ENCODE results near the gene TMEM201.

Gene TMEM201

DNA sequence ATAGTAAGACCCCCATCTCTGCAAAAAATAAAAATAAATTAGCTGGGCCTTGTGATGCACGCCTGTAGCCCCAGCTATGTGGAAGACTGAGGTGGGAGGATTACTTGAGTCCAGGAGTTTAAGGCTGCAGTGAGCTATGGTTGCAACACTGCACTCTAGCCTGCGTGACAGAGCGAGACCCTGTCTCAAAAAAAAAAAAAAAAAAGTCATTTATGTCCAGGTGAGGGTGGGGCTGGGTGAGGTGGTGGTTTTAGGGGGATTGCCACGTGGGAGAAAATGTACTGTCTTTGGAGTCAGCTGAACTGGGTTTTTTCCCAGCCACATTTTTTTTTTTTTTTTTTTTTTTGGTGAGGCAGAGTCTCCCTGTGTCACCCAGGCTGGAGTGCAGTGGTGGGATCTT lies 69.5 kb downstream of the TMEM201 start:
- H3K9me3 Mint-ChIP-seq: no peaks in the 10 kb centered on the region
- H3K36me3 Mint-ChIP-seq: peaks cover 42% of the 10 kb centered on the region
- H3K27ac Mint-ChIP-seq: peak overlapping the region; percentile 90
- no peaks in the 10 kb centered on the region for H3K27me3 Mint-ChIP-seq
- H3K4me1 Mint-ChIP-seq: peaks cover 95% of the 10 kb centered on the region
- peak; percentile 34 for ATAC-seq
- peak overlapping the region; percentile 74 for H3K4me3 Mint-ChIP-seq

DNA sequence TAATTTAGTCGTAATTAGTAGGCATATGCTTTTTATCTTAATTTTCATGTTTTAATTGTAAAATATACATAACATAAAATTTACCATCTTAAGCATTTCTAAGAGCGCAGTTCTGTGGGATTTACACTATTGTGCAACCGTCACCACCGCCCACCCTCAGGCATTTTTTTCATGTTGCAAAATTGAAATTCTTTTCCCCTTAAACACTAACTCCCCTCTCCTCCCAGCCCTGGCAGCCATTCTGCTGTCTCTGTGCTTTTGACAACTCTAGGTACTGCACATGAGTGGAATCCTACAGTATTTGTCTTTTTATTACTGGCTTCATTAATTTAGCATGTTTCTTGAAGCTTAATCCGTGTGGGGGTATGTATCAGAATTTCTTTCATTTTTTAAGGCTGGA lies 70.6 kb downstream of the TMEM201 start:
- no peak overlapping the region for H3K4me3 Mint-ChIP-seq
- no peaks in the 10 kb centered on the region for H3K9me3 Mint-ChIP-seq
- peaks cover 42% of the 10 kb centered on the region for H3K36me3 Mint-ChIP-seq

DNA sequence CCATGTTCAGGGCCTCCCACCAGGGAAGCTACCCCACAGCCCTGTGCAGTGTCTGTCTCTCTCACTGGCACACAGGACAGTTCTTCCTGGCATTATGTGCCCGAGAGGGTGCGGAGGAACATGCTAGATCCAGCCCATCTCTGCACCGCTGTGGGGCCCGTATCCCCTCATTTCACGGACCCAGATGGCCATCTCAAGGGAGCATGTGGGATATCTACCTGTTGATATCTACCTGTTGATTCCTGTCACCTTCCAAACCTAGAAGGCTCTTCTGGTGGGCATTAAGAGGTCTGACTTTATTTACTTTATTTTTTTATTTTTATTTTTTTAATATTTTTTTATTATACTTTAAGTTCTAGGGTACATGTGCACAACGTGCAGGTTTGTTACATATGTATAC lies 74.5 kb downstream of the TMEM201 start:
- H3K36me3 Mint-ChIP-seq: peaks cover 52% of the 10 kb centered on the region
- ATAC-seq: no peak
- no peaks in the 10 kb centered on the region for H3K27me3 Mint-ChIP-seq
- peak overlapping the region; percentile 78 for H3K27ac Mint-ChIP-seq
- peaks cover 64% of the 10 kb centered on the region for H3K4me1 Mint-ChIP-seq
- H3K9me3 Mint-ChIP-seq: no peaks in the 10 kb centered on the region
- peak overlapping the region; percentile 16 for H3K4me3 Mint-ChIP-seq

More for the DNA sequence above, 70.6 kb downstream of the TMEM201 start:
- no peak for ATAC-seq
- Mint-ChIP-seq H3K4me1 (peaks cover 85% of the 10 kb centered on the region), H3K27me3 (no peaks in the 10 kb centered on the region), H3K27ac (peak overlapping the region; percentile 76)
